C4-2B (cell line): ENCODE results near the gene SERPINB1.

ENCODE experiments used
- CTCF ChIP-seq: fragments of 450-650 bp; conservative IDR thresholded peaks from 2 replicates; pipeline ENCODE4 v1.5.1; 2017; ENCODE audit warnings: mild to moderate bottlenecking
- ZFX ChIP-seq: fragments of 450-650 bp; IDR thresholded peaks from 2 replicates; pipeline ENCODE4 v1.6.1; 2017

- TF ChIP-seq CTCF (no peak), ZFX (no peak)
These were observed 483 bp upstream of the SERPINB1 start for GRCh38 chr6:2842139-2842552.
